H54 (cell line): Measurements from ENCODE around the gene CSPG4.
"Not testable (repeated sequence)": the region's sequence is repeated elsewhere in the genome, so short reads cannot be mapped to it uniquely, and the experiment has no call there.

Experiments used
- DNase-seq: peaks from one replicate; pipeline ENCODE4 v3.0.0; 2011; ENCODE audit warnings: low spot score, mixed read lengths; ENCODE audit not compliant: insufficient read length
- FAIRE-seq: peaks from 3 replicates; lab custom pipeline; 2011; peaks lifted over from hg19 to GRCh38; lab: Jason Lieb, UNC
- POLR2A ChIP-seq: IDR thresholded peaks from 2 replicates; pipeline ENCODE4 v1.6.1; 2011; ENCODE audit warnings: low read depth, mild to moderate bottlenecking, low read length

The CSPG4 gene

GRCh38 chr15:75713338-75713895 is 769 bp upstream of the CSPG4 start:
- DNase-seq, result no peak
- no peak for FAIRE-seq
- TF ChIP-seq POLR2A, result no peak

GRCh38 chr15:75711495-75711894 is 1.2 kb downstream of the CSPG4 start:
- DNase-seq, FAIRE-seq: not testable (repeated sequence)

- not testable (repeated sequence) for FAIRE-seq, DNase-seq
Measured at GRCh38 chr15:75710874-75711273, 1.8 kb downstream of the CSPG4 start.

DNA sequence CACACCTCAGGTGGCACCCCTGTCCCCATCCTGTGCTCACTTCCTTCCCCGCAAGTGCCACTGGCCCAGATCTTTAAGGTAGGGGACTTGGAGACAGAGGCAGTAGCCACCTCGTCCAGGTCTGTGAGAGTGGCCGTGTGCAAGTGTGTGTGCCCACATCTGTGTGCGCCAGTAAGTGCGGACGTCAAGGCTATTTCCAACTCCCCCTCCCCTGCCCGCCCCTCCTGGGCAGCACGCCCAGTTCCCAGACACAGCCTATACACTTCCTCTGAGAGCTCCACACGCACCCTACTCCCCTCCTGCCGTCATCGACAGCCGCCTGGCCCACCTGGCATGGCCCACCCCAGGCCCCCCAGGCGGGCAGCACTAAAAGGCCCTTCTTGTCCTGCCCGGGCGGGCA is 3.2 kb downstream of the CSPG4 start:
- DNase-seq, FAIRE-seq: not testable (repeated sequence)

- TF ChIP-seq POLR2A, result no peak
- FAIRE-seq, result no peak
- no peak for DNase-seq
Measured at GRCh38 chr15:75706682-75706954, 6.0 kb downstream of the CSPG4 start.

DNA sequence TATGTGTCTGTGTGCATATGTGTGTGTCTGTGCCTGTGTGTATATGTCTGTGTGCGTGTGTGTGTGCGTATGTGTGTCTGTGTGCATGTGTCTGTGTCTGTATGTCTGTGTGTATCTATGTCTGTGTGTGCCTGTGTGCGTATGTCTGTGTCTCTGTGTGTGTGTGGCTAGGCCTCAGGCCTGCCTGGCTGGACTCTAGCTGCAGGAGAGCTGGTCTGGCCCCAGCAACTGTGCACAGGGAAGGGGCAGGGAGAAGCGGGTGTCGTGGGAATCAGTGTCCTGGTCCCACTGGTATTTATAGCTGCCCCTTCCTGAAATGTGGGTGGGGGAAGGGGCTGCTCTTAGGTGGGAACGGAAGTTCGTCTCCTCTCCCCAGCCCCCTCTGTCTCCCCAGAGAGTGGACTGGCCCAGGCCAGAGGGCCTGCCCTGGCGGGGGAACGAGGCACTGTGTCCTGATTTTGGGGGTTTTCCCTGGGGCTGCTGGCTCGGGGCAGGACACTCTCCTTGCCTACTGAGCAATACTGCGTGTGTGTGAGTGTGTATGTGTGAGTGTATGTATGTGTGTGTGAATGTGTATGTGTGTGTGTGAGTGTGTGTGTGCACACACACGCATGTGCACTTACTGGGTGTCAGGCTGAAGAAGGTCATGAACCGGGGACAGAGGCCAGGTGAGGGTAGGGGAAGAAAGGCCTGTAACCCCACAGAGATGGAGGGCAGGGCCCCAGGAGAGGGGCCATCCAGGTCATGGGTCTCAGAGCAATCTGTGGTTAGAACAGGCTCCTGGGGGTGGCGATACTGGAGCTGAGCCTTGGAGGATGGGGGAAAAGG is 6.6 kb downstream of the CSPG4 start:
- FAIRE-seq (no peak), DNase-seq (no peak)
- no peak for TF ChIP-seq POLR2A

DNA sequence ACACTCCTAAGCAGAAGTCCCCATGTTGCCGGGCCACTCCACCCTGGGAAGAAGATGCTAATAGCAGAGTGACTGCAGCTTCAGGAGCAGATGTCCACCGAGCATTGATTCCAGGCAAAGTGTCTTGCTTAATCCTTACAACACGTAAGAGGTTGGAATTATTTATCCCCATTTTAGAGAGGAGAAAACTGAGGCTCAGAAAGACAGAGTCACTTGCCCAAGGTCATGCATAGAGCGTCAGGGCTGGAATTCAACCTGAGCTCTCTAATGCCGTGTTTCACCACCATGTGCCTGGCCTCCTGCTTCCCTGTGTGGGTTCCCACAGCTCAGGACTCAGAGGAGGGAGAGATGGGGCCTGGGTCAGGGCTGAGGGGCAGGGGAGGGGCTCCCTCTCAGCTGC is 7.3 kb downstream of the CSPG4 start:
- not testable (repeated sequence) for FAIRE-seq, DNase-seq

DNA sequence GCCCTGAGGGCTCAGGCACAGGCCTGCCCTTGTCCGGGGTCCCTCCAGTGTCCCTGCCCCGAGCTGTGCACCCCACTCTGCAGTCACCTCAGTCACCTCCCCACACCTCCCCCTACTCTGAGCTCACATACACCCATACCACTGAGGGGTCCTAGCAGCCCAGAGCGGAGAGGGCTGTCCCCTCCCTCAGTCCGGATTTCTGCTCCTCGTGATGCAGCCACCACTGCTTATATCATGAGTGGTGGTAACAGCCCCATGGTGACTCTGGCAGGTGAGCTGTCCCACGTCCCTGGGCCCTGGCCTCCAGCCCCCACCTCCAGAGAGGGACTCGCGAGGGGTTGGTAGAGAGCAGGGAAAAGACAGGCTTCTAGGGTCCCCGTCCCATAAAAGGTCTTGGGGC is 8.0 kb downstream of the CSPG4 start:
- no peak for TF ChIP-seq POLR2A
- no peak for DNase-seq
- FAIRE-seq, result no peak

DNA sequence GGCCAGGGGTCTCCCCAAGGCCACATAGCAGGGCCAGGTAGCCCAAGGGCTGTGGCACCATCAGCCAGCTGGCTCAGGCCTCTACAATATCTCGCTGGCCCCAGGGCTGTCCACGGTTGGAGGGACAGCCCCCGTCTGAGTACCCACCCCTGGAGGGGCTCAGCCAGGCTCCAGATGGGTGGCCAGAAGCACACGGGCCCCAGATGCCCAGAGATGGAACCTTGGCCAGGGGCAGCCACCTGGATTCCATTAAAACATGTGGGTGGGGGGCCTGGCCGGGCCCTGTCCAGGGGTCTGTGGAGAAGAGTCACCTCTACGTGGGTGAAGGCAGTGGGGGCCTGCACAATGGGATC is 8.4 kb downstream of the CSPG4 start:
- DNase-seq, result no peak
- no peak for TF ChIP-seq POLR2A
- FAIRE-seq, result no peak

DNA sequence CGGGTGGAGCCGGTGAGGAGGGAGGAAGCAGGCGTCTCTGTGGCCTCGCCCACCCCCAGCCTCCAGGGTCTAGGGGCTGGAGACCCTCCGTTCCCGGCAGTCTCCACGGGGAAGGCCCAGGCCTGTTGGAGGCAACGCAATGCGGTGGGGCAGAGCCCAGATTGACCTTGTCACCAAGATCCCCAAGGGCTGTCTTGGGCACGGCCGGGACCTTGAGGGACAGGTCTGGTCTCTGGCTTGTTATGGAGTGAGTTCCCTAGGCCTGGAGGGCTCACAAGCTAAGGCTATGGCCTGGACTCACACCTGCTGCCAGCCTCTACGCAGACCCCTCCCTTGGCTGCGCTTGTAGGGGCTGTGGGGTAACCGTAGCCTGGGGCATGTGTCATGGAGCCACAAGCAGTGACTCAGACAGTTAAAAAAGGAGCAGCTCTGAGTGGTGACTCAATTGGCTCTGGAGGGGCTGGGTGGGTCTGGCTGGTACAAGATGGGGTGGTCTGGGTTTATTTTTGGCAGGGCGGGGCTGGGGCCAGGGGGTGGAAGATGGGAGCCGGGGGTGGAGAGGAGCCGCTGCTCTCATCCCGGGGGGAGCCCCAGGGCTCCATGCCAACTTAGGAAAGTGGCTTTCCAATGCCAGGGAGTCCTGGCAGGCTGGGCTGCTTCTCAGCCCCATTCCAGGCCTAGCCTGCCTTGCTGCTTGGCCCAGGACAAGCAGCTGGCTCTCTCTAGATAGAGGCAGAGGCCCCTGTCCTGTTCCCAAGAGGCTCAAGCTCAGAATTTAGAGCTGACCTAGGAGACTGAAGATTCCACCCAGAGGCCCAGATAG is 9.0 kb downstream of the CSPG4 start:
- not testable (repeated sequence) for FAIRE-seq, DNase-seq

DNA sequence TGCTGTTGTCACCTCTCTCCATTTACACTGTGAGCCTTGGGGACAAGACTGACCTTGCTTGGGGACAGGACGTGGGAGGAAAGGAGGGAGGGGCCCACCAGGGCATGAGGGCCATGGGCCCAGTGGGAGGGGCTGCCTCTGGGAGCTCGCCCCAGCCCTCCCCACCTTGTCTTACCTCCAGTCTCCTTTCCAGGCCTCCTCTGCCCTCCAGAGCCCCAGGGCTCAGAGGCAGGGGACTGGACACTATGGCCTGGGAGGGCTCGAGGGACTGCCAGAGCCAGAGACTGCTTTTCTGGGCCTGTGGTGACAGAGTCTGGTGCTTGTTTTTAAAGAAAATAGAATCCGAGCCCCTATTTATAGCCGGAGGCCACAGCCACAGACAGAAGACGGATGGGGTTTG is 10.2 kb downstream of the CSPG4 start:
- DNase-seq, result no peak
- no peak for TF ChIP-seq POLR2A
- FAIRE-seq, result no peak

DNA sequence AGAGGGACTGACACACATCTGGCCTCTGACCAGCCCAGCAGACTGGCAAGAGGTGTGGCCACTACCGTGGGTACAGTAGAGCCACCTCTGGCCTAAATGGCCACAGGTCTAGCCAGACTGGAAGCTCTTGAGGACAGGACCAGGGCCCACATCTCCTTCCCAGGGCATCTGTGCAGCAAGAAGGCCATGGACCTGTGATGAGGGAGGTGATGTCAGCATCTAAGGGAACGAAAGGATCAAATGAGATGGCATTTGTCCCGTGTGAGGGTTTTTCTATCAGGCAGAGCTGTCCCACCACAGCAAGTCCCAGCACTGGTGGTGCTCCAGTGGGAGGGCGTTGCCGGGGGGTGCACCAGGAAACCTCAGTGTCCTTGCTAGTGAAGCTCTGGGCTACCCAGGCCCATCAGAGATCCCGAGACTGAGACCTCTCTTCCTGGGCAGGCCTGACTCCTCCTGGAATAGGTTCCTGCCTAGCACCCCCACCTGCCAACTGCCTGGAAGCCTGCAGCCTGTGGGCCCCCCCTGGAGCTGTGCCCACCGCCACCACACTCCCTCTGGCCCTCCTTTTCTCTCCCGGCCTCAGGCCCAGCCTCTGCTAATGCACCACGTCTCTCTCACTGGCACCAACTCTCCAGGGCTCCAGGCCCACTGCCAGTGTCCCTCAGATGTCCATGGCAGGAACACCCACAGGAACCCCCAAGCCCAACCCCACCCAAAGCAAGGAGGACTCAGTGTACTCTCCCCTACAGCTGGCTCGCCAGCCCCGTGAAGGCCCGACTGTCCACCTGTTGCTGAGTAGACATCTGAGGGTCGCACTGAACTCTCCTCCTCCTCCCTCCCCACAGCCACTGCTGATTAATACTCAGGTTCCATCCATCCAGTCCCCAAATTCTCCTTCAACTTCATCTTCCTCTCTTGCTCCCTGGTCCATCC is 11.3 kb downstream of the CSPG4 start:
- DNase-seq, FAIRE-seq: not testable (repeated sequence)

DNA sequence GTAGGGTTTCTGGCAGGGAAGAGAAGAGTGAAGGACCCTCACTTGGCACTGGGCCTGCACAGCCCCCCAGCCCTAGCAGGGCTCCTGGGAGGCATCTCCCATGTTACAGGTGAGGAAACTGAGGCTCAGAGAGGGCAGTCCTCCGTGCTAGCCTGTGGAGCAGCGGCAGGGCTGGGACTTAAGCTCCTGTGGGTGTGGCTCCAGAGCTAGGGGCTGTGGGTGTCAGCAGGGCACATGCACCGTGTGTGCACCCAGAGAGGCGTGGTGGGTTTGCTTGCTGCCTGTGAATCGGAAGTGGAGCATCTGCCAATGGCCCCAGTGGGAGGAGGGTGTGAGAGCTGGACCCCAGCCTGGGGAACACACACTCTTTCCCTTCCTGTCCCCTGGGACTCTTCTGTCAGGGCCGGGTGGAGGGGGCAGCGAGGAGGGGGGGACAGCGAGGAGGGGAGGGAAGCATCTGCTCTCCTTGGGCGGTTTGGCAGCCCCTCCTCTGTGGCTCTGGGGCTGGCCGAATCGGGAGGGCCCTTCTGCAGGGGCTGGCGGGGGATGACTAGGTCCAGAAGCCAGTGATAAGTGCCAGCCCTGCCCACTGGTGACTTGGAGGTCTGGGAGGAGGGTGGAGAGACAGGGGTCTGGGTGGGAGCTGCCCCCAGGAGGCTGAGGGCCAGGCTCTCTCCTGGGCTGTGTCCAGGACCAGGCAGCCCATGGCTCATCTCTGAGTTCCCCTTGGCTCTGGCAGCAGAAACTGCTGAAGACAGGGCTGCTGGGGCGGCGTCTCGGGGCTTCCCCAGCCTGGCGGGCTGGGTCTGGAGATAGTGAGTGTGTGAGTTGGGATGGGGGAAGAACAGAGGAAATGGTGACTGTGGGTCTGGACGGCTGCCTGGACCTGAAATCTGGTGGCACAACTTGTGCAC is 12.4 kb downstream of the CSPG4 start:
- DNase-seq, FAIRE-seq: not testable (repeated sequence)

- not testable (repeated sequence) for DNase-seq, FAIRE-seq
Measured at GRCh38 chr15:75699517-75699916, 13.1 kb downstream of the CSPG4 start.

- DNase-seq, FAIRE-seq: not testable (repeated sequence)
Measured at GRCh38 chr15:75697974-75698747, 14.5 kb downstream of the CSPG4 start.
